Vagina (tissue), 2 donors: ENCODE data around the gene C1QTNF8. TPM values are rescaled to one million over a fixed set of nuclear protein-coding genes. Genes with fewer than 3 reads are reported as not detected.

Experiments used
- DNase-seq, 2 donors: peaks; one replicate each; pipeline ENCODE4 v3.0.0-alpha.2; 2017; ENCODE audit errors: extremely low spot score in 2 of 2
- H3K27ac ChIP-seq: fragments of 200-600 bp; sonication (generic); one replicate; pipeline ENCODE4 v1.5.1; 2019
- H3K27me3 ChIP-seq: fragments of 200-600 bp; sonication (generic); one replicate; pipeline ENCODE4 v1.5.1; 2019
- H3K36me3 ChIP-seq, 2 donors: fragments of 200-600 bp; sonication (generic); one replicate each; pipeline ENCODE4 v1.5.1; 2017 to 2019
- H3K4me1 ChIP-seq: fragments of 200-600 bp; sonication (generic); one replicate; pipeline ENCODE4 v1.5.1; 2019
- H3K4me3 ChIP-seq, 2 donors: fragments of 200-600 bp; sonication (generic); 1 replicate in 1 of 2; 2 replicates in 1 of 2; pipeline ENCODE4 v1.5.1; 2016 to 2019
- H3K9me3 ChIP-seq: fragments of 200-600 bp; sonication (generic); one replicate; pipeline ENCODE4 v1.5.1; 2019
- POLR2A ChIP-seq, 2 donors: fragments of 450-650 bp; IDR thresholded peaks; one replicate each; pipeline ENCODE4 v1.6.1; 2017; ENCODE audit warnings: antibody characterized with exemption in 2 of 2, mild to moderate bottlenecking in 2 of 2, moderate library complexity in 2 of 2
- POLR2AphosphoS5 ChIP-seq, 2 donors: sonication (generic); formaldehyde crosslinking; IDR thresholded peaks; one replicate each; pipeline ENCODE4 v1.9.0; 2017; ENCODE audit warnings: antibody characterized with exemption in 2 of 2, mild to moderate bottlenecking in 2 of 2, low read depth in 1 of 2; ENCODE audit not compliant: insufficient read depth in 1 of 2
- intact Hi-C: fragments of 100-400 bp; cut with DNase I; formaldehyde crosslinking; loops from one replicate; pipeline ENCODE4 v1.15.1; 2023
- total RNA-seq: library from RNA; depleted of rRNA; stranded (reverse); fragments of >200 nt; gene quantifications from one replicate; pipeline ENCODE4 v1.2.3, GENCODE V29; 2016
- TF ChIP-seq, protein P1 (sequence below), 3 experiments: fragments of 450-650 bp in 2 of 3; fragments of 200-600 bp in 1 of 3; sonication (generic) in 1 of 3; IDR thresholded peaks; one replicate each; pipeline ENCODE4 v1.5.1; 2017 to 2019; ENCODE audit warnings: antibody characterized with exemption in 3 of 3, mild to moderate bottlenecking in 2 of 3, moderate library complexity in 2 of 3

Gene C1QTNF8
- total RNA-seq, 1 donor from 2014 or later = not detected

DNA sequence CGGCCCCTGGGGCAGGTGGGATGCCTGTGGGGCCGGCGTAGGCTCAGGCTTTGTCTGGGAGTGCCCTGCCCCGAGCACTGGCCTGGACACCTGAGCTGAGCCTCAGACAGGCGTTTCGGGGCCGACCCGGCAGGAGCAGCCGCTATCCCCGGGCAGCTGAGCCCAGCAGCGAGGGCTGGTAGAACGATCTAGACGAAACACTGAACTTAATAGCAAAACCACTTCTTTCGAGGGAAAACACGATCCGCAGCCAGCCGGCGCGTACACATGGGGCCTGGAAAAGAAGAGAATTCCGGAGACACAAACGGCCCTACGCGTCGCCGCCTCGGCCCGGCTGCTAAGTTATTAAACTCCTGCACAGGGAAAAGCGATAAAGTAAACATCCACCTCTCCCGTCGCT, 45.5 kb downstream of the C1QTNF8 start:
- TF ChIP-seq POLR2A (IDR thresholded peaks at IDR 0.05) (no peak), POLR2AphosphoS5 (IDR thresholded peaks at IDR 0.05; ENCODE audit: insufficient read depth in 1 of 2, low read depth in 1 of 2) (no peak)
- TF ChIP-seq, protein P1, sequence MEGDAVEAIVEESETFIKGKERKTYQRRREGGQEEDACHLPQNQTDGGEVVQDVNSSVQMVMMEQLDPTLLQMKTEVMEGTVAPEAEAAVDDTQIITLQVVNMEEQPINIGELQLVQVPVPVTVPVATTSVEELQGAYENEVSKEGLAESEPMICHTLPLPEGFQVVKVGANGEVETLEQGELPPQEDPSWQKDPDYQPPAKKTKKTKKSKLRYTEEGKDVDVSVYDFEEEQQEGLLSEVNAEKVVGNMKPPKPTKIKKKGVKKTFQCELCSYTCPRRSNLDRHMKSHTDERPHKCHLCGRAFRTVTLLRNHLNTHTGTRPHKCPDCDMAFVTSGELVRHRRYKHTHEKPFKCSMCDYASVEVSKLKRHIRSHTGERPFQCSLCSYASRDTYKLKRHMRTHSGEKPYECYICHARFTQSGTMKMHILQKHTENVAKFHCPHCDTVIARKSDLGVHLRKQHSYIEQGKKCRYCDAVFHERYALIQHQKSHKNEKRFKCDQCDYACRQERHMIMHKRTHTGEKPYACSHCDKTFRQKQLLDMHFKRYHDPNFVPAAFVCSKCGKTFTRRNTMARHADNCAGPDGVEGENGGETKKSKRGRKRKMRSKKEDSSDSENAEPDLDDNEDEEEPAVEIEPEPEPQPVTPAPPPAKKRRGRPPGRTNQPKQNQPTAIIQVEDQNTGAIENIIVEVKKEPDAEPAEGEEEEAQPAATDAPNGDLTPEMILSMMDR (IDR thresholded peaks at IDR 0.05) = no peak
- Histone ChIP-seq H3K27ac (no peak overlapping the region), H3K27me3 (no peaks in the 10 kb centered on the region), H3K4me1 (peaks cover 6% of the 10 kb centered on the region), H3K36me3 (no peaks in the 10 kb centered on the region), H3K9me3 (no peaks in the 10 kb centered on the region), H3K4me3 (no peak overlapping the region)
- intact Hi-C loops = loop anchor here (10.0 kb wide), 1 partner anchor 336 kb away; the partner anchor contains the start of gene METRN
- DNase-seq = no peak

DNA sequence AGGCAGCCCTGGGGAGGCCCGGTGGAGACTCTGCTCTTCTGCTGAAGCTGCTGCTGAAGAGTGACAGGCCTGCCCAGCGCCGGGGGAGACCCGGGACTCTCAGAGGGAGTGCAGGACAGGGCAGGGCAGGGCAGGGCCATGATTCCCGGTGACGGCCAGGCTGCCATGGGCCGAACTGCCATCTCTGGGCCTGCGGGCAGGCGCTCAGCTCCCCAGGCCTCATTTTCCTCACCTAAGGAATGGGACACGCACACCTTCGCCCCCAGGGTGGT, 46.1 kb downstream of the C1QTNF8 start:
- Histone ChIP-seq H3K27me3 (no peaks in the 10 kb centered on the region), H3K9me3 (no peaks in the 10 kb centered on the region), H3K4me1 (peaks cover 4% of the 10 kb centered on the region), H3K36me3 (no peaks in the 10 kb centered on the region), H3K4me3 (no peak overlapping the region), H3K27ac (no peak overlapping the region)
- TF ChIP-seq POLR2AphosphoS5 (IDR thresholded peaks at IDR 0.05; ENCODE audit: insufficient read depth in 1 of 2, low read depth in 1 of 2) (no peak), POLR2A (IDR thresholded peaks at IDR 0.05) (no peak)
- TF ChIP-seq, protein P1 (IDR thresholded peaks at IDR 0.05) = no peak
- no peak for DNase-seq
- intact Hi-C loops = loop anchor here (10.0 kb wide), 1 partner anchor 335 kb away; the partner anchor contains the start of gene METRN

DNA sequence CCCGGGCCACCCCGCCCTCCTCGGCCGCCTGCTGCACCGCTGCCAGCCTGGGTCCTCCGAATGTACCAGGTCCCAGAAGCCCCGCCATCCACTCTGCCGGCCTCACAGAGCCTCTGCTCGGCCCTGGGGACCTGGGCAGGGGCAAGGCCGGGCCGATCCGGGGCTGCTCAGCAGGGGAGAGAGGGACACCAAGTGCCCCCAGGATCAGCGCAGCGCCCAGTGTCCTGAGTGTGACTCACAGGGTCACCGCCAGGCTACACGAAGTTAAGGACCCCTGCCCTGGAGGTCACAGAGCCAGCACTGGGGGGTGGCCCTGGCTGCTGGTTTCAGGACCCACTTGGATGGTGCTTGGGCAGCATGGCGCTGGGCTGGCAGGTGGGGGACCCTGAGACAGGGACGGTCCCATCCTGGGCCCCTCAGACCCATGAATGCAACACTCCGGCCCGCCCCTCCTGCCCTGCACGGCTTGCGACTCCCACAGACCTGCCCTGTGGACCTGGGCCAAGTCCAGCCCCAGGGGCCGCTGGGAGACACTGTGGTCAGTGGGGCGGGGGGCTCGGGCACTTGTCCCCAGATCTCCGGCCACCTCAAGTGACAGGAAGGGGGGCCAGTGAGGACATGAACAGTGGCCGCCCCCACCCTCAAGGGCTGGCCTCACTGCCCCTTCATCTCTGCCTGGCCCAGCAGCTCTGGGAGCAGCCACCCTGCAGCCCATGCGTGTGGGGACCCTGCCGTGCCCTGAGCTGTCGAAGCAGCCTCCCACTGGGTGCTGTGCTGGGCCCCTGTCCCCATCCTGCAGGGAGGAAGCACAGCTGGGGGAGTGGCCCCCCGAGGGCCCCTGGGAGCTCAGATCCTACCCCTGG, 46.7 kb downstream of the C1QTNF8 start:
- intact Hi-C loops = no loop called here
- Histone ChIP-seq H3K9me3 (no peaks in the 10 kb centered on the region), H3K36me3 (no peaks in the 10 kb centered on the region), H3K4me1 (peaks cover 3% of the 10 kb centered on the region), H3K27ac (no peak overlapping the region), H3K27me3 (no peaks in the 10 kb centered on the region), H3K4me3 (no peak overlapping the region)
- no peak for TF ChIP-seq POLR2AphosphoS5 (IDR thresholded peaks at IDR 0.05; ENCODE audit: insufficient read depth in 1 of 2, low read depth in 1 of 2)
- no peak for TF ChIP-seq POLR2A (IDR thresholded peaks at IDR 0.05)
- TF ChIP-seq, protein P1 (IDR thresholded peaks at IDR 0.05) = no peak
- no peak for DNase-seq

DNA sequence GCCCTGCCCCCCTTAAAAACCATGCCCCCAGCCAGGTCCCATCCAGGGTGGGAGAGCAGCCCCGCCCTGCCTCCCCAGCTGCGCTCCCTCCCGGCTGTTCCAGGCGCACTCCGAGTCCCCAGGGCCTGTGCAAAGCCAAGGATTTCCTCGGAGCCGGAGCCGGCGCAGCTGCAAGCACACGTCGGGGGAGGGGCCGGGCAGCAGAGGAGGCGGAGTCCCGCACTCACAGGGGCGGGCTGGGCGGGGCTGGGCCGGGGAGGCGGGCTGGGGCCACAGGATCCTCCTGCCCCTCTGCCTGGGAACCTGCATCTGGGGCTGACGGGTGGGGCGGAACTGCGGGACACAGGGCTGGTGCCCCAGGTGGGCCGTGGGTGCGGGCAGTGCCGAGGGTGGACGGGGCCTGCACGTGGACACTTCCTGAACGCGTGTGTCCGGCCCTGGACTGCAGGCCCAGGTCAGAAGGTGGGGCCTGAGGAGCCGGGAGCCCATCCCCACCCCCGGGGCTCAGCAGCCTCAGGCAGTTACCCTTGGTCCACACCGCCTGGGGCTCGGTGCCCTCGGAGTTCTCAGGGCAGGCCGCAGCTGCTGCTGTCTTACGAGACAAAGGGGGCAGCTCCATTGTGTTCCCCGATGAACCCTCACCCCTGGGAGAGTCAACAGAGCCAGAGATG, 47.5 kb downstream of the C1QTNF8 start:
- peaks cover 11% of the 10 kb centered on the region for H3K4me1 ChIP-seq
- H3K4me3 ChIP-seq = no peak overlapping the region
- intact Hi-C loops = no loop called here
- H3K27ac ChIP-seq = no peak overlapping the region
- no peak for DNase-seq
- no peaks in the 10 kb centered on the region for H3K36me3 ChIP-seq
- TF ChIP-seq POLR2AphosphoS5 (IDR thresholded peaks at IDR 0.05; ENCODE audit: insufficient read depth in 1 of 2, low read depth in 1 of 2) = no peak
- TF ChIP-seq, protein P1 (IDR thresholded peaks at IDR 0.05) = no peak
- TF ChIP-seq POLR2A (IDR thresholded peaks at IDR 0.05) = no peak
- no peaks in the 10 kb centered on the region for H3K9me3 ChIP-seq
- H3K27me3 ChIP-seq = no peaks in the 10 kb centered on the region

DNA sequence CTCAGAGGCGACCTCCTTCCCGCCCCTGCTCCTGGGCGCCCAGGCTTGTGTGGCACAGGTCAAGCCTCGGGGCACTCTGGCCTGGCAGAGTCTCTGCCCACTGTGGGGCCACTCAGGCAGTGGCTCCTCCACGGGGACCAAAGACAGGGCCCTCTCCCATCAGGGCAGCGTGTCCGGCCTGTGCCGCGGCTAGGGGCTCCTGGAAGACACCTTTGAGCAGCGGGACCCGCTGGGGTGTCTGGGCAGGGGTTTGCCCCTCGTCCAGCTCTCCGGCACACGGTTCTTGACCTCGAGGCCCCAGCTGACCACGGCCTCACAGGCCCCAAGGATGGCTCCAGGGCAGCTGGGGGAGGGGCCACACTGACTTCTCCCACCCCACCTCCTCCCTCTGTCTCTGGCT, 48.2 kb downstream of the C1QTNF8 start:
- intact Hi-C loops = no loop called here
- Histone ChIP-seq H3K4me1 (peaks cover 11% of the 10 kb centered on the region), H3K36me3 (no peaks in the 10 kb centered on the region), H3K9me3 (no peaks in the 10 kb centered on the region), H3K27ac (no peak overlapping the region), H3K27me3 (no peaks in the 10 kb centered on the region), H3K4me3 (no peak overlapping the region)
- DNase-seq = no peak
- TF ChIP-seq, protein P1 (IDR thresholded peaks at IDR 0.05) = no peak
- no peak for TF ChIP-seq POLR2A (IDR thresholded peaks at IDR 0.05)
- no peak for TF ChIP-seq POLR2AphosphoS5 (IDR thresholded peaks at IDR 0.05; ENCODE audit: insufficient read depth in 1 of 2, low read depth in 1 of 2)
